Measurements from ENCODE around the gene EXOC3L2. TPM values are rescaled to one million over a fixed set of nuclear protein-coding genes. Genes with fewer than 3 reads are reported as not detected.
A peak's percentile ranks its signal among the peaks of the same experiment; 100 is the strongest.

The EXOC3L2 gene
- total RNA-seq, 5 donors from 2014 or later (not counting 1 experiment from before 2014, with no cell fraction given) = not detected

DNA sequence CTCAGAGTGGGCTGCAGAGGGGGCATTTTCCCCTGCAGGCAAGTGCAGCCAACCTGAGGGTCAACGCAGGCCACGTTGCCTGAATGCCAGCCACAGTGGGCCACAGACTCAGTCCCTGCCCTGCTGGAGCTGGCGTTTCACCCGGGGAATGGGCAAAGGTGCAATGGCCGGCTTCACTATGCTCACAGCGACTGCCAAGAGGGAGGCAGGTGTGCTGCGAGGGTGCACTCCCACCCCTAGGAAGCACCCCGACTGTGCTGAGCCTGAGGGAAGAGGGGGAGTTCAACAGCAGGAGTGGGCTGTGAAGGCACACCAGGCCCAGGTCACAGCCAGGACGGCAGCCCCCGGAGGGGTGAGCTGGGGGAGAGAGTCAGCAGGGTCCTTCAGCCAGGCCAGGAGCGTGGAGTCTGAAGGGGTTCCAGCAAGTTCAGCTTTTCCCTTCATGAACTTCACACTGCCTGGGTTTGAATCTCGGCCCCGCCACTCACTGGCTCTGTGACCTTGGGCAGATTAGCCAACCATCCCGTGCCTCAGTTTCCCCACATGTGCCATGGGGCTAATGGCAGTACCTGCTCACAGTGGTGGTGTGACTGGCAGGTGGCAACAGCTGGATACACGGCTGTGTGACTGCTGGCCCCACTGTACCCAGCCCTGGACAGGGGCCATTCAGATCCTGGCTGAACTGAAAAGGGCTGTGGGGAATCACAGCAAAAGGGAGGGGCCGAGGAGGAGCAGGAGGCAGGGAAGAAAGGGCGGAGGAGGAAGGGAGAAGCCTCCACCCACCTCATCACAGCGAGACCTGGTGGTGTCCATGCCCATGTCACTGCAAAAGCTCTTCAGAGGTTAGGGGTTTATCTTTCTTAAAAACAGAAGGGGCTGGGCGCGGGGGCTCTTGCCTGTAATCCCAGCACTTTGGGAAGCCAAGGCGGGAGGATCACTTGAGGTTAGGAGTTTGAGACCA, 74.8 kb downstream of the EXOC3L2 start:
- Histone ChIP-seq H3K27me3 (replicated peaks in 1 of 2; ENCODE audit: control insufficient read depth in 2 of 2, extremely low read depth in 1 of 2, insufficient read depth in 2 of 2, low read length in 1 of 2) (no peaks in the 10 kb centered on the region), H3K36me3 (ENCODE audit: control insufficient read depth in 2 of 2, extremely low read depth in 1 of 2, insufficient read depth in 1 of 2, low read length in 1 of 2) (no peaks in the 10 kb centered on the region), H3K4me3 (ENCODE audit: control insufficient read depth in 1 of 2, extremely low read depth in 1 of 2, low read length in 1 of 2) (no peak overlapping the region), H3K4me1 (ENCODE audit: control insufficient read depth in 1 of 2, extremely low read depth in 1 of 2, insufficient read depth in 2 of 2, low read length in 2 of 2) (peaks cover 22 to 59% of the 10 kb centered on the region in 2 experiments), H3K27ac (ENCODE audit: low read length) (peak overlapping the region; percentile 78), H3K9me3 (no peaks in the 10 kb centered on the region)
- ATAC-seq (replicated peaks in 1 of 4) (no peak), DNase-seq (no peak)
- H3K4me1 Mint-ChIP-seq = peaks cover 39 to 65% (median 45%) of the 10 kb centered on the region in 3 donors
- CTCF ChIA-PET = interaction anchor here in 1 of 2 donors (0.6 kb wide), 1 partner anchor 473 kb away, joined by 3 read pairs; no protein-coding TSS in a partner anchor
- no peaks in the 10 kb centered on the region for H3K9me3 Mint-ChIP-seq
- WGBS (ENCODE audit: insufficient coverage) = 93% methylated on average over 15 of the region's 21 CpGs
- H3K27me3 Mint-ChIP-seq = no peaks in the 10 kb centered on the region
- peak overlapping the region; percentile 85 to 97 for H3K27ac Mint-ChIP-seq
- no peaks in the 10 kb centered on the region for H3K36me3 Mint-ChIP-seq
- POLR2A ChIA-PET = no interaction called here
- peak overlapping the region in 1 of 3 donors; percentile 78 for H3K4me3 Mint-ChIP-seq

DNA sequence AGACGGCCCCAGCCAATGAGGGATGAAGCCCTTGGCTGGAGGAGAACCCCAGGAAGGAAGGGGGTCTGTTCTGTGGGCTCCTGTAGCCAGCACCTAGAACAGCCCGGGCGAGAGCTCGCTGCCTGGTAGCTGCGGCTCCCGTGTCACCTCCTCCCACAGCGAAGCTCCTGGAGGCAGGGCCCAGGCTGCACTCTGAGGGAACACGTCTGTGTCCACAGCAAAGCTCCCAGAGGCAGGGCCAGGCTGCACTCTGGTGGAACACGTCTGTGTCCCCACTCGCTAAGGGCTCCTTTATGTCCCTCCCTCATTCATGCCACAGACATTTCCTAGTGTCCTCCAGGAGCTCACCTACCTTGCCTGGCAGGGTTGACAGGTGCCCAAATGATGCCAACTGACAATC, 75.6 kb downstream of the EXOC3L2 start:
- H3K4me3 Mint-ChIP-seq = peak overlapping the region in 1 of 3 donors; percentile 78
- Histone ChIP-seq H3K36me3 (ENCODE audit: control insufficient read depth in 2 of 2, extremely low read depth in 1 of 2, insufficient read depth in 1 of 2, low read length in 1 of 2) (no peaks in the 10 kb centered on the region), H3K9me3 (no peaks in the 10 kb centered on the region), H3K4me3 (ENCODE audit: control insufficient read depth in 1 of 2, extremely low read depth in 1 of 2, low read length in 1 of 2) (no peak overlapping the region), H3K27ac (ENCODE audit: low read length) (no peak overlapping the region), H3K4me1 (ENCODE audit: control insufficient read depth in 1 of 2, extremely low read depth in 1 of 2, insufficient read depth in 2 of 2, low read length in 2 of 2) (peaks cover 22 to 68% of the 10 kb centered on the region in 2 experiments), H3K27me3 (replicated peaks in 1 of 2; ENCODE audit: control insufficient read depth in 2 of 2, extremely low read depth in 1 of 2, insufficient read depth in 2 of 2, low read length in 1 of 2) (no peaks in the 10 kb centered on the region)
- POLR2A ChIA-PET = no interaction called here
- no peaks in the 10 kb centered on the region for H3K9me3 Mint-ChIP-seq
- no peak for DNase-seq
- no peaks in the 10 kb centered on the region for H3K27me3 Mint-ChIP-seq
- CTCF ChIA-PET = no interaction called here
- H3K27ac Mint-ChIP-seq = no peak overlapping the region
- ATAC-seq (replicated peaks in 1 of 4) = no peak
- peaks cover 38 to 67% (median 45%) of the 10 kb centered on the region in 3 donors for H3K4me1 Mint-ChIP-seq
- no peaks in the 10 kb centered on the region for H3K36me3 Mint-ChIP-seq
- 91% methylated on average over 9 of the region's 10 CpGs for WGBS (ENCODE audit: insufficient coverage)

DNA sequence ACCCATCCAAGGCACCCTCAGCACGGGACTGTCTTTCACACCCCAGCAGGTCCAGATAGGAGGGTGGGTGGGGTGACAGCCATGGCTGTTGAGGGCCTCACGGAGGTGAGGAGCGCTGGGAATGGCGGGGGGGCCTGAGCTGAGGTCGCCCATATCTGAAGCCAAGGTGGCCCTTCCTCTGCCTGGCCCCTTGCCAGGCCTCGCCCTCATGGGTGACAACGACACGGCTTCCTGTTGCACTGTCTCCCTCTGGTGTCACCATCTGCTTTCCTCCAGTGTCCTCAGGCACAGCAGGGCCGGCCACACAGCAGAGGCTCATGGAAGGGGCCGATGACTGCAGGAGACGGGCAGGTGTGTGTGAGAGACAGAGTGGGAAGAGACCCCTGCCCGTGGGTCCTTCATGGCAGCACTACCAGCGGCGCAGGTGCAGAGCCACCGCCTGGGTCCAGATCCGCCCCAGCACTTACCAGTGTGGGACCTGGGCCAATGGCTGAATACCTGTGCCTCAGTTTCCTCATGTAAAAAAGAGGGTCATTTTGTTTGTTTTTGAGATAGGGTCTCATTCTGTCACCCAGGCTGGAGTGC, 76.3 kb downstream of the EXOC3L2 start:
- Histone ChIP-seq H3K27ac (ENCODE audit: low read length) (no peak overlapping the region), H3K36me3 (ENCODE audit: control insufficient read depth in 2 of 2, extremely low read depth in 1 of 2, insufficient read depth in 1 of 2, low read length in 1 of 2) (no peaks in the 10 kb centered on the region), H3K27me3 (replicated peaks in 1 of 2; ENCODE audit: control insufficient read depth in 2 of 2, extremely low read depth in 1 of 2, insufficient read depth in 2 of 2, low read length in 1 of 2) (no peaks in the 10 kb centered on the region), H3K9me3 (no peaks in the 10 kb centered on the region), H3K4me3 (ENCODE audit: control insufficient read depth in 1 of 2, extremely low read depth in 1 of 2, low read length in 1 of 2) (no peak overlapping the region), H3K4me1 (ENCODE audit: control insufficient read depth in 1 of 2, extremely low read depth in 1 of 2, insufficient read depth in 2 of 2, low read length in 2 of 2) (peaks cover 24 to 69% of the 10 kb centered on the region in 2 experiments)
- DNase-seq (no peak), ATAC-seq (replicated peaks in 1 of 4) (no peak)
- Mint-ChIP-seq H3K27me3 (no peaks in the 10 kb centered on the region), H3K4me1 (peaks cover 44 to 70% (median 48%) of the 10 kb centered on the region in 3 donors), H3K9me3 (no peaks in the 10 kb centered on the region), H3K4me3 (no peak overlapping the region), H3K36me3 (no peaks in the 10 kb centered on the region), H3K27ac (peak overlapping the region; percentile 6 to 72)
- 83% methylated on average over 14 of the region's 16 CpGs for WGBS (ENCODE audit: insufficient coverage)
- POLR2A ChIA-PET = no interaction called here
- CTCF ChIA-PET = no interaction called here

- POLR2A ChIA-PET = interaction anchor here in 1 of 2 donors (0.6 kb wide), 1 partner anchor 1735 kb away, joined by 3 read pairs; no protein-coding TSS in a partner anchor
- H3K4me1 ChIP-seq (ENCODE audit: control insufficient read depth in 1 of 2, extremely low read depth in 1 of 2, insufficient read depth in 2 of 2, low read length in 2 of 2) = peaks cover 15 to 61% of the 10 kb centered on the region in 2 experiments
These were observed 78.4 kb downstream of the EXOC3L2 start for GRCh38 chr19:45166723-45167252.

GRCh38 chr19:45164577-45165335, 80.5 kb downstream of the EXOC3L2 start:
- Histone ChIP-seq H3K9me3 (no peaks in the 10 kb centered on the region), H3K4me1 (ENCODE audit: control insufficient read depth in 1 of 2, extremely low read depth in 1 of 2, insufficient read depth in 2 of 2, low read length in 2 of 2) (peaks cover 2 to 41% of the 10 kb centered on the region in 2 experiments), H3K27me3 (replicated peaks in 1 of 2; ENCODE audit: control insufficient read depth in 2 of 2, extremely low read depth in 1 of 2, insufficient read depth in 2 of 2, low read length in 1 of 2) (peaks cover 0 to 7% of the 10 kb centered on the region in 2 experiments), H3K36me3 (ENCODE audit: control insufficient read depth in 2 of 2, extremely low read depth in 1 of 2, insufficient read depth in 1 of 2, low read length in 1 of 2) (no peaks in the 10 kb centered on the region), H3K27ac (ENCODE audit: low read length) (peak overlapping the region; percentile 25), H3K4me3 (ENCODE audit: control insufficient read depth in 1 of 2, extremely low read depth in 1 of 2, low read length in 1 of 2) (no peak overlapping the region)
- H3K27me3 Mint-ChIP-seq = peaks cover 0 to 2% of the 10 kb centered on the region in 2 donors
- no peaks in the 10 kb centered on the region for H3K9me3 Mint-ChIP-seq
- H3K27ac Mint-ChIP-seq = peak overlapping the region in 1 of 2 donors; percentile 46
- no peaks in the 10 kb centered on the region for H3K36me3 Mint-ChIP-seq
- peaks cover 22 to 41% (median 24%) of the 10 kb centered on the region in 3 donors for H3K4me1 Mint-ChIP-seq
- peak overlapping the region in 1 of 3 donors; percentile 42 for H3K4me3 Mint-ChIP-seq
- 50% methylated on average over 17 of the region's 27 CpGs for WGBS (ENCODE audit: insufficient coverage)
- CTCF ChIA-PET = interaction anchor here in 1 of 2 donors (0.5 kb wide), 1 partner anchor 18 kb away, joined by 5 read pairs; no protein-coding TSS in a partner anchor
- ATAC-seq (replicated peaks in 1 of 4) = peak; percentile 61 to 97 (median 70)
- peak in 31 of 35 experiments; percentile 14 to 76 (median 41) for DNase-seq
- POLR2A ChIA-PET = interaction anchor here in 1 of 2 donors (0.6 kb wide), 1 partner anchor 24 kb away, joined by 4 read pairs; no protein-coding TSS in a partner anchor

More at GRCh38 chr19:45166723-45167252, 78.4 kb downstream of the EXOC3L2 start:
- H3K4me3 Mint-ChIP-seq = no peak overlapping the region
- peaks cover 36 to 59% (median 37%) of the 10 kb centered on the region in 3 donors for H3K4me1 Mint-ChIP-seq
- H3K27ac Mint-ChIP-seq = peak overlapping the region in 1 of 2 donors; percentile 74
- Histone ChIP-seq H3K27me3 (replicated peaks in 1 of 2; ENCODE audit: control insufficient read depth in 2 of 2, extremely low read depth in 1 of 2, insufficient read depth in 2 of 2, low read length in 1 of 2) (no peaks in the 10 kb centered on the region), H3K36me3 (ENCODE audit: control insufficient read depth in 2 of 2, extremely low read depth in 1 of 2, insufficient read depth in 1 of 2, low read length in 1 of 2) (no peaks in the 10 kb centered on the region), H3K9me3 (no peaks in the 10 kb centered on the region), H3K4me3 (ENCODE audit: control insufficient read depth in 1 of 2, extremely low read depth in 1 of 2, low read length in 1 of 2) (no peak overlapping the region), H3K27ac (ENCODE audit: low read length) (no peak overlapping the region)
- no peaks in the 10 kb centered on the region for H3K9me3 Mint-ChIP-seq
- DNase-seq (no peak), ATAC-seq (replicated peaks in 1 of 4) (no peak)
- CTCF ChIA-PET = interaction anchor here in 1 of 2 donors (0.8 kb wide), 1 partner anchor 17 kb away, joined by 4 read pairs; no protein-coding TSS in a partner anchor
- WGBS (ENCODE audit: insufficient coverage) = 94% methylated on average over 12 of the region's 14 CpGs
- no peaks in the 10 kb centered on the region for H3K36me3 Mint-ChIP-seq
- H3K27me3 Mint-ChIP-seq = no peaks in the 10 kb centered on the region

All from T-cell (primary cell).